Esophagus squamous epithelium (tissue), 4 donors: ENCODE results near the gene TPSAB1.

Experiments
- CTCF ChIP-seq, 6 experiments: fragments of 450-650 bp in 4 of 6; fragments of 200-600 bp in 2 of 6; sonication (generic) in 2 of 6; IDR thresholded peaks; one replicate each; pipeline ENCODE4 v1.5.1; 2016 to 2019; ENCODE audit warnings: antibody characterized with exemption in 6 of 6, mild to moderate bottlenecking in 4 of 6, moderate library complexity in 4 of 6
- POLR2A ChIP-seq, 4 donors: fragments of 450-650 bp; IDR thresholded peaks; one replicate each; pipeline ENCODE4 v1.6.1; 2017; ENCODE audit warnings: antibody characterized with exemption in 4 of 4, mild to moderate bottlenecking in 4 of 4, moderate library complexity in 3 of 4

- TF ChIP-seq CTCF (IDR thresholded peaks at IDR 0.05) (no peak), POLR2A (IDR thresholded peaks at IDR 0.05) (no peak)
These were observed 20.3 kb upstream of the TPSAB1 start for GRCh38 chr16:1220098-1220728.
